Nephron (organoid): ENCODE measurements around the gene DNMT1.

Experiments used
- H3K27ac Mint-ChIP-seq, 3 experiments: 2 replicates each; pipeline ENCODE4 v1.8.0; 2020; ENCODE audit warnings: mixed read lengths in 3 of 3, mild to moderate bottlenecking in 2 of 3, moderate library complexity in 1 of 3
- H3K27me3 Mint-ChIP-seq: 2 replicates; pipeline ENCODE4 v1.8.0; 2021; ENCODE audit warnings: low read depth, mild to moderate bottlenecking, moderate library complexity, mixed read lengths
- H3K36me3 Mint-ChIP-seq: 2 replicates; pipeline ENCODE4 v1.8.0; 2020; ENCODE audit warnings: low read depth, mixed read lengths
- H3K4me1 Mint-ChIP-seq: 2 replicates; pipeline ENCODE4 v1.8.0; 2020; ENCODE audit warnings: mixed read lengths
- H3K4me3 Mint-ChIP-seq, 3 experiments: 2 replicates each; pipeline ENCODE4 v1.8.0; 2020; ENCODE audit warnings: mild to moderate bottlenecking in 3 of 3, mixed read lengths in 3 of 3, moderate library complexity in 2 of 3
- H3K9me3 Mint-ChIP-seq: 2 replicates; pipeline ENCODE4 v1.8.0; 2020; ENCODE audit warnings: mixed read lengths
- TF ChIP-seq, protein P1 (sequence below), 3 experiments: fragments of 200-600 bp; sonication (generic); IDR thresholded peaks; one replicate each; pipeline ENCODE4 v1.5.0; 2021; ENCODE audit warnings: antibody characterized with exemption in 3 of 3; ENCODE audit not compliant: unreplicated experiment in 3 of 3

Gene DNMT1

DNA sequence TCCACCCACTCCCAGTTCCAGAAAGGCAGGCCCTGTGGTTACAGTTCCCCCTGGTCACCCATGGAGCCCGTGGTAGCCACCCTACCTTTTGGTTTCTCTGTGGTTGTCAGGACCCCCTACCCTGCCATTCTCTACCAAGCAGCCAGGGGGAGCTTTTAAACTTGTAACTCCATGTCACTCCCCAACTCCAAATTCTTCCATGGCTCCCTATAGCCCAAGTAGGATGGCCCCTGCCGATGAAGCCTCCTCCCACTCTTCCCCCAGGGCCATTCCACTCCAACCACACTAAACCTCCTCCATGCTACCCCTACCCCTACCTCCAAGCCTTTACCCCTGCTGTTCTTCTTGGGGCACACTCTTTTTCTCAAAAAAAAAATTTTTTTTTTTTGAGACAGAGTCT, 34.2 kb upstream of the DNMT1 start:
- Mint-ChIP-seq H3K27ac (peak overlapping the region; percentile 80 to 93 (median 93)), H3K9me3 (no peaks in the 10 kb centered on the region), H3K36me3 (peaks cover 9% of the 10 kb centered on the region), H3K4me3 (peak overlapping the region; percentile 91 to 94 (median 92)), H3K4me1 (peaks cover 19% of the 10 kb centered on the region), H3K27me3 (no peaks in the 10 kb centered on the region)
- TF ChIP-seq, protein P1, sequence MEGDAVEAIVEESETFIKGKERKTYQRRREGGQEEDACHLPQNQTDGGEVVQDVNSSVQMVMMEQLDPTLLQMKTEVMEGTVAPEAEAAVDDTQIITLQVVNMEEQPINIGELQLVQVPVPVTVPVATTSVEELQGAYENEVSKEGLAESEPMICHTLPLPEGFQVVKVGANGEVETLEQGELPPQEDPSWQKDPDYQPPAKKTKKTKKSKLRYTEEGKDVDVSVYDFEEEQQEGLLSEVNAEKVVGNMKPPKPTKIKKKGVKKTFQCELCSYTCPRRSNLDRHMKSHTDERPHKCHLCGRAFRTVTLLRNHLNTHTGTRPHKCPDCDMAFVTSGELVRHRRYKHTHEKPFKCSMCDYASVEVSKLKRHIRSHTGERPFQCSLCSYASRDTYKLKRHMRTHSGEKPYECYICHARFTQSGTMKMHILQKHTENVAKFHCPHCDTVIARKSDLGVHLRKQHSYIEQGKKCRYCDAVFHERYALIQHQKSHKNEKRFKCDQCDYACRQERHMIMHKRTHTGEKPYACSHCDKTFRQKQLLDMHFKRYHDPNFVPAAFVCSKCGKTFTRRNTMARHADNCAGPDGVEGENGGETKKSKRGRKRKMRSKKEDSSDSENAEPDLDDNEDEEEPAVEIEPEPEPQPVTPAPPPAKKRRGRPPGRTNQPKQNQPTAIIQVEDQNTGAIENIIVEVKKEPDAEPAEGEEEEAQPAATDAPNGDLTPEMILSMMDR (IDR thresholded peaks at IDR 0.05; ENCODE audit: unreplicated experiment in 3 of 3) = peak; percentile 45 to 52 (median 48)

DNA sequence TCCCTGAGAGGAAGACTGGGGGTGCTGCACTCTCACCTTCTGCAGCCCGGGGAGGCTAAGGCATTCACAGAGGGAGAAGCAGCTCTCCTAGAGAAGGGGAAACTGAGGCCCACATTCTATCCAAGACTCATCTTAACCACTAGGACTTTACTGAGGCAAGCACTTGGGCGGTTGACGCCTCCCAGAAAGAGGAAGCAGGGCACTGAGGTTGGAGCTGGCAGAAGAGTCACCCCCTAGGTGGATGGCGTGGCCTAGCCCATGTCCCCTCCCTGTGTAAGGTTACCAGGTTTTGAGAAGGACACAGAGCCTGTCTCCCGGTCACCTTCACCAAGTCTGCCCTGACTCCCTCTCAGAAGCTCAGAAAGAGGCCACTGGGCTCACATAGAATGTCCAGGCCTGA, 33.6 kb upstream of the DNMT1 start:
- TF ChIP-seq, protein P1 (IDR thresholded peaks at IDR 0.05; ENCODE audit: unreplicated experiment in 3 of 3) = no peak
- no peaks in the 10 kb centered on the region for H3K27me3 Mint-ChIP-seq
- peaks cover 19% of the 10 kb centered on the region for H3K4me1 Mint-ChIP-seq
- H3K9me3 Mint-ChIP-seq = no peaks in the 10 kb centered on the region
- peaks cover 11% of the 10 kb centered on the region for H3K36me3 Mint-ChIP-seq
- peak overlapping the region; percentile 80 to 93 (median 93) for H3K27ac Mint-ChIP-seq
- H3K4me3 Mint-ChIP-seq = peak overlapping the region; percentile 91 to 94 (median 92)

DNA sequence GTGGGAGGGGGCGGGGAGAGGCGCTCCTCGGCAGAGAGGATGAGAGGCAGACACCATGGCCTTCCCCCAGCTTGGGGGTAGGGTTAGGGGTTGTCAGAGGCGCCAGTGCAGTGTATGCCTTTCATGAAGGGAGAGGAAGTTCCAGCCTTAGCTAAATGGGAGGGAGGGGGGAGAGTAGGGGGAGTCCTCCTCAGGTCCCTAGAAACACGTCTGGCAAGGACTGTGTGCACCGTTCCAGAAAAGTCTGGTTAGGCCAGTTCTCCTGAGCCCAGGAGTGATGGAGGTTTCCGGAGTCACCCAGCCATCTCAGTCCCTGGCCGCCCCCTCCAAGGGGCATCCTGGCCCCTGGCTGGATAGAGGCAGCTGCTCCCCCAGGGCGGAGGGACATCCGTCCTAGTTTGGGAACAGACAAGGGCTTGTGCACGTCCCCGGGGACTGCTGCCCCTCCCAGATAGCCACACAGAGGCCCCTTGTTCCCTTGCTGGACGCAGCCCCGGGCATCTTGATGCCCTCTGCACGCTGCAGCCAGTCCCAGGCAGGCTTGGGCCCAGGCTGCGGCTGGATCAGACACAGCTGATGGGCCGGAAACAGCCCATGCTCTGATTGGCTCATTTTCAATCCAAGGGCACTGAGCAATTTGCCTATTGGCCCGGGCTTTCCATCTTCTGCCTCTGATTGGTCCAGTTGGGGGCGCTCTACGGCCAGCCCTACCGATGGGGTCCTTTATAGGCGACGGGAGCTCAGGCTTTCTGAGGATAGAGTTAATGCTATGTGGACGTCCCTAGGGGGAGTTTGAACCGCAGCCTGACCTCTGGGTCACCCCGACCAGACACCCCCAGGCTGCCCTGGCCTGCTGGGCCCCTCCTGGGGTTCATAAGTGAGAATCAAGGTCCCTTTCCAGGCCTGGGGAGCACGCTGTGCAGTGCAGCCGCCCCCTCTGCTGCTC, 32.5 kb upstream of the DNMT1 start:
- TF ChIP-seq, protein P1 (IDR thresholded peaks at IDR 0.05; ENCODE audit: unreplicated experiment in 3 of 3) = peak in 1 of 3 experiments; percentile 6
- Mint-ChIP-seq H3K4me3 (peak overlapping the region; percentile 43 to 63 (median 50)), H3K27me3 (no peaks in the 10 kb centered on the region), H3K27ac (peak overlapping the region; percentile 92 to 97 (median 93)), H3K36me3 (peaks cover 15% of the 10 kb centered on the region), H3K9me3 (no peaks in the 10 kb centered on the region), H3K4me1 (peaks cover 19% of the 10 kb centered on the region)

DNA sequence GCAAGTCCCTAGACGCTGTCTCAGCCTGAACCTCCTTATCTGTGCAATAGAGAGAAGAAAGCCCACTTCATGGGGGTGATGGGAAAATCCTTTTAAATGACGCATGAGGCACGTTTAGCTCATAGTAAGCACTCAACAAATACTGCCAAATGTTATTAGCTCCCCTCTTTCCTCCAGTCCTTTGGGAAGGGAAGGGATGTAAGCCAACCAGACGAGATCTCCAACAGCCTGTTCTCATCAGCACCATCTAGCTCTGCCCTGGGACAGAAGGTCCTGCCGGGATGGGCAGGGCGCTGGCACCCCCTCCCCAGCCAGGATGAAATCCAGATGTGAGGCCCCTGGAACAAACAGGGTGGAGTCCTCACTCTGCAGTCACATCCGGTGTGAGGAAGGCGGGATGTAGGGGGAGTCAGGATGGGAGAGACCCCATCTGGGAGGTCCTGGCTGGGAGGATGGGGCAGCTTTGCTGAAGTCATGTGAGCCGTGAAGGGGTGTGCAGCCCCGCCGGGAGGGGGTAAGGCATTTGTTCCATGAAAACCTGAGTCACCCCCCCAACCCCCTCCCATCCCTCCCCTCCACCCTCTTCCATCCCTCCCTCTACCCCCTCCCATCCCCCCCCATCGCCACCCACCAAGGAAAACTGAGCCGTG, 31.7 kb upstream of the DNMT1 start:
- H3K4me3 Mint-ChIP-seq = peak overlapping the region; percentile 58 to 71 (median 62)
- peaks cover 21% of the 10 kb centered on the region for H3K36me3 Mint-ChIP-seq
- TF ChIP-seq, protein P1 (IDR thresholded peaks at IDR 0.05; ENCODE audit: unreplicated experiment in 3 of 3) = no peak
- H3K4me1 Mint-ChIP-seq = peaks cover 14% of the 10 kb centered on the region
- H3K27me3 Mint-ChIP-seq = no peaks in the 10 kb centered on the region
- no peaks in the 10 kb centered on the region for H3K9me3 Mint-ChIP-seq
- peak overlapping the region; percentile 92 to 97 (median 93) for H3K27ac Mint-ChIP-seq

DNA sequence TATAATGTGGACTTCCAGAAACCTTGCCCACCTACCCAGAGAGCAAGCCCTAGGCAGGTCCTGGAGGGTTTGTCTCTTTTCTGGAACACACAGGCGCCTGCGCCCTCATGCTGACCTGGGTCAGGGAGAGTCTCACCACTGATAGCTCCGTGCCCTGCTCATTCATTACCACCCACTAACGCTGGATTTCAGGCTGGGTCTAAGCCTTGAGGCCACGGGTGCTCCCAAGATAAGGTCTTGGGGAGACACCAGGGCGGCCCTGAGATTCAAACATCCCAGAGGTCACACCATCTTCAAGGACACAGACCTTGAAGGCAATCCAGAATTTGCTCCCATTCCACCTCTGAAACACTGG, 31.2 kb upstream of the DNMT1 start:
- Mint-ChIP-seq H3K9me3 (no peaks in the 10 kb centered on the region), H3K36me3 (peaks cover 22% of the 10 kb centered on the region)

More for the DNA sequence above, 31.2 kb upstream of the DNMT1 start:
- H3K4me1 Mint-ChIP-seq = peaks cover 14% of the 10 kb centered on the region
- H3K27ac Mint-ChIP-seq = peak overlapping the region; percentile 92 to 97 (median 93)
- H3K4me3 Mint-ChIP-seq = peak overlapping the region in 2 of 3 experiments; percentile 62 to 71
- TF ChIP-seq, protein P1 (IDR thresholded peaks at IDR 0.05; ENCODE audit: unreplicated experiment in 3 of 3) = no peak
- no peaks in the 10 kb centered on the region for H3K27me3 Mint-ChIP-seq
